Neural crest cell (in vitro differentiated cells): ENCODE data around the gene TRAM2. TPM values are rescaled to one million over a fixed set of nuclear protein-coding genes. Genes with fewer than 3 reads are reported as not detected.

Source experiments
- DNase-seq: peaks from one replicate; pipeline ENCODE4 v3.0.0; 2021; ENCODE audit warnings: low read depth, mixed read lengths, low spot score
- H3K27ac Mint-ChIP-seq: one replicate; pipeline ENCODE4 v1.8.0; 2021; ENCODE audit warnings: mild to moderate bottlenecking, mixed read lengths; ENCODE audit not compliant: unreplicated experiment
- H3K27me3 Mint-ChIP-seq: 2 replicates; pipeline ENCODE4 v1.8.0; 2021; ENCODE audit warnings: low read depth, mild to moderate bottlenecking, mixed read lengths
- H3K36me3 Mint-ChIP-seq: 2 replicates; pipeline ENCODE4 v1.8.0; 2021; ENCODE audit warnings: low read depth, mild to moderate bottlenecking, mixed read lengths
- H3K4me1 Mint-ChIP-seq: 2 replicates; pipeline ENCODE4 v1.8.0; 2021; ENCODE audit warnings: mixed read lengths
- H3K4me3 Mint-ChIP-seq: one replicate; pipeline ENCODE4 v1.8.0; 2021; ENCODE audit warnings: mild to moderate bottlenecking, mixed read lengths
- H3K9me3 Mint-ChIP-seq: 2 replicates; pipeline ENCODE4 v1.8.0; 2021; ENCODE audit warnings: mixed read lengths
- total RNA-seq: library from RNA; stranded (reverse); gene quantifications from 2 replicates; pipeline ENCODE4 v1.2.1, GENCODE V29; 2021
- TF ChIP-seq, protein P1 (sequence below): fragments of 200-600 bp; sonication (generic); conservative IDR thresholded peaks from 2 replicates; pipeline ENCODE4 v1.5.0; 2021; ENCODE audit warnings: antibody characterized with exemption, mild to moderate bottlenecking

Gene TRAM2
- total RNA-seq, 1 donor from 2014 or later: 20.2 TPM

DNA sequence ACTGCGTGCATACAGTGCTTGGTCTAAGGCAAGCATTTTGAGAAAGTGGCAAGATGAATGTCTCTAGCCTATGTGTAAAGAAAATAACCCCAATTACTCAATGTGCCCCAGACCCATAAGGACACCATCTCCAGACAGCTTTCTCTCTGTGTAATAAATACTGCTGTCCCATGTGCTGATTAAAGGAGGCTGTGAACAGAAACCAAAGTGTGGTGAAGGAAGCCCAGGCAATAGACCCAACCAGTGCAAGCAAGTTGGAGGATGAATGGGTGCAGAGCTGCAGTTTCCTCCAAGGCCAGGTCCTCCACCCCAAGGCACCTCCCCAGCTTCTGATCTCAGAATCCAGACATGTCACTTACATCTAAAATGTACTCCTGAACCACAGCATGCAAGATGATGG lies 60.6 kb downstream of the TRAM2 start:
- DNase-seq: no peak
- no peaks in the 10 kb centered on the region for H3K27me3 Mint-ChIP-seq
- no peak overlapping the region for H3K4me3 Mint-ChIP-seq
- H3K27ac Mint-ChIP-seq: no peak overlapping the region
- TF ChIP-seq, protein P1, sequence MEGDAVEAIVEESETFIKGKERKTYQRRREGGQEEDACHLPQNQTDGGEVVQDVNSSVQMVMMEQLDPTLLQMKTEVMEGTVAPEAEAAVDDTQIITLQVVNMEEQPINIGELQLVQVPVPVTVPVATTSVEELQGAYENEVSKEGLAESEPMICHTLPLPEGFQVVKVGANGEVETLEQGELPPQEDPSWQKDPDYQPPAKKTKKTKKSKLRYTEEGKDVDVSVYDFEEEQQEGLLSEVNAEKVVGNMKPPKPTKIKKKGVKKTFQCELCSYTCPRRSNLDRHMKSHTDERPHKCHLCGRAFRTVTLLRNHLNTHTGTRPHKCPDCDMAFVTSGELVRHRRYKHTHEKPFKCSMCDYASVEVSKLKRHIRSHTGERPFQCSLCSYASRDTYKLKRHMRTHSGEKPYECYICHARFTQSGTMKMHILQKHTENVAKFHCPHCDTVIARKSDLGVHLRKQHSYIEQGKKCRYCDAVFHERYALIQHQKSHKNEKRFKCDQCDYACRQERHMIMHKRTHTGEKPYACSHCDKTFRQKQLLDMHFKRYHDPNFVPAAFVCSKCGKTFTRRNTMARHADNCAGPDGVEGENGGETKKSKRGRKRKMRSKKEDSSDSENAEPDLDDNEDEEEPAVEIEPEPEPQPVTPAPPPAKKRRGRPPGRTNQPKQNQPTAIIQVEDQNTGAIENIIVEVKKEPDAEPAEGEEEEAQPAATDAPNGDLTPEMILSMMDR: no peak
- peaks cover 18% of the 10 kb centered on the region for H3K36me3 Mint-ChIP-seq
- no peaks in the 10 kb centered on the region for H3K9me3 Mint-ChIP-seq
- peaks cover 37% of the 10 kb centered on the region for H3K4me1 Mint-ChIP-seq

DNA sequence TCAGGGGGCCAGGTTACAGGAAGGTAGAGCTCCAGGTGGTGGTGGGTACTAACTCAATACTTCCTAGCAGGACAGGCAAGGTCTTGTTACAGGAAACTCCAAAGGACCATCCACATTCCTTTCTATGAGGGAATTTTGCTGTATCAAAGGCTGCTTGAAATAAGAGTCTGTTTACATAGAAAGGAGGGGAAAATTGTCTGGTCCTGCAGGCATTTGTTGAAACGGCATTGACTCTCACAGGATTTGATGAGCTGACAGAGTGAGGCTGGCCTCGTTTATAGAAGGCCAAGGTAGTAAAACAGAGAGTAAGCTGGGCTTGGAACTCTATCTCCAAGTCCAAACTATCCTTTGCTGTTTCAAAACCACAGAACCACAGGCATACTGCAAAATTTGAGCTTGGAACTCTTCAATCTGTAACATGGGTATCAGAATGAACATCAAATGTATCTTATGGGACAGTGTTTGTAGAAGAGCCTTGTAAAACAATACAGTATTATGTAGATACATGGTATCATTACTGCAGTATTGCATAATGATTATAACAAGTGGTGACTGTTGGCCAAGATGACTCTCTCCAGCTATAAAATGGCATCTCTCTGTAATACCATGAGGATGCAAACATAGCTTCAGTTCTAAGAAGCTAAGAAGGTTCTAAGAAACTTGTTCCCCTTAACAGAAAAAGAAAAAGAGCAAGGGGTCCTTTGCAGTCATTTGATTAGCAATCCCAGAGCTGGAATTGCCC lies 61.5 kb downstream of the TRAM2 start:
- TF ChIP-seq, protein P1: no peak
- H3K4me3 Mint-ChIP-seq: no peak overlapping the region
- no peak for DNase-seq
- no peaks in the 10 kb centered on the region for H3K27me3 Mint-ChIP-seq
- no peak overlapping the region for H3K27ac Mint-ChIP-seq
- peaks cover 37% of the 10 kb centered on the region for H3K4me1 Mint-ChIP-seq
- no peaks in the 10 kb centered on the region for H3K9me3 Mint-ChIP-seq
- peaks cover 18% of the 10 kb centered on the region for H3K36me3 Mint-ChIP-seq

DNA sequence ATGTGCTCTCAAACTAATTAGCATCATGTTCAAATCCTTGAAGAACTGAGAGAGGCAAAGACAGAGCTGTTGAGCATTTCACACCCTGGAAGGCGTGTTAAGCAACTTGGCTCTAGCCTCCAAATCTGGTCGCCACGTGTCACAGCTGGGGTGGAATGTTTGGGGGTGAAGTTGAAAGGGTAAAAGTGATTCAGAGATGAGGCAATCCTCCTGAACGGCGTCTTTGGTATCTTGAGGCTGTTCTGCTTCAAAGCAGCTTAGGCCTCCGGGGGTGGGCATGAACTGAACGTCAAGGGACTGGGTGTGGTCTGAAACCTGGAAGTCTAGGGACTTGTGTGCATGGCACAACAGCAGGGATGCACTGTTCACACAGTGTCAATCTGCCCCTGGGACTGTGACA lies 62.3 kb downstream of the TRAM2 start:
- Mint-ChIP-seq H3K27ac (peak overlapping the region; percentile 64), H3K27me3 (no peaks in the 10 kb centered on the region), H3K9me3 (no peaks in the 10 kb centered on the region), H3K4me3 (no peak overlapping the region), H3K36me3 (peaks cover 13% of the 10 kb centered on the region), H3K4me1 (peaks cover 37% of the 10 kb centered on the region)
- TF ChIP-seq, protein P1: no peak
- no peak for DNase-seq

DNA sequence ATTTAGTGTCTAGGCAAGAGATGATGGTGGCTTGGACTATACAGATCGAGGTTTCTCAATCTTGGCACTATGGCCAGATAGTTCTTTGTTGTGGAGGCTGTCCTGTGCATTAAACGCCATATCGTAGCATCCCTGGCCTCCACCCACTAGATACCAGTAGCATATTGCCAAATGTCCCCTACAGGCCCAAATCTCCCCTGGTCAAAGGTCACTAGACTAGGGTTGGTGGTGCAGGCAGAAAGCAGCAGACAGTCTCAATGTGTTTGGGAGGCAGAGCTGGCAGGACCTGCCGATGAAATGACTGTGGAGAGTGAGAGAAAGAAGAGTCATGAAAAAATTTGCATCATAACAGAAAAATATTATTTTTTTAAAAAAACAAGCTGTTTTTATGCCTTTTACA lies 63.0 kb downstream of the TRAM2 start:
- peaks cover 37% of the 10 kb centered on the region for H3K4me1 Mint-ChIP-seq
- no peak overlapping the region for H3K27ac Mint-ChIP-seq
- no peaks in the 10 kb centered on the region for H3K9me3 Mint-ChIP-seq
- TF ChIP-seq, protein P1: no peak
- H3K36me3 Mint-ChIP-seq: peaks cover 11% of the 10 kb centered on the region
- no peak overlapping the region for H3K4me3 Mint-ChIP-seq
- H3K27me3 Mint-ChIP-seq: no peaks in the 10 kb centered on the region
- DNase-seq: no peak

DNA sequence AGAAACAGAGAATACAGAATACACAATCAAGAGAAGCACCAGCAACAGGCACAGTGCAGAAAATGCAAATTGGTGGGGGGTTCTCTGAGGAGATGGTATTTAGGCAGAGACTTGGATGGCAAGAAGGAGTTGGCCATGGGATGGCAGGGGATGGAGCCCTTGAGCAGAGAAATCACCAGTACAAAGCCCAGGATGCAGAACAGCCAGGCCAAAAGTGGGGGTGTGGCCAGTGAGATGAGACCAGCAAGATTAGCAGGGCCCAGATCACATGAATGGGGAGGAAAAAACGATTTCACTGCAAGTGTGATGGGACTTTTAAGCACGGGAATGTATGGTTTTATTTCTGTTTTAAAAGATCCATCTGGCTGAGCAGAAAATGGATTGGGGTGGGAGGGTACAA lies 63.4 kb downstream of the TRAM2 start:
- Mint-ChIP-seq H3K27ac (peak overlapping the region; percentile 37), H3K9me3 (no peaks in the 10 kb centered on the region), H3K27me3 (no peaks in the 10 kb centered on the region), H3K4me3 (no peak overlapping the region), H3K36me3 (peaks cover 12% of the 10 kb centered on the region), H3K4me1 (peaks cover 35% of the 10 kb centered on the region)
- no peak for DNase-seq
- TF ChIP-seq, protein P1: no peak
